OCI-LY3 (cell line): ENCODE results near the gene L3MBTL4.
"Not testable (repeated sequence)": the region's sequence is repeated elsewhere in the genome, so short reads cannot be mapped to it uniquely, and the experiment has no call there.

Experiments used
- H2AFZ ChIP-seq: fragments of 200-600, 300-600 bp; shearing (Covaris generic); 2 replicates; pipeline ENCODE4 v1.6.0; 2014; ENCODE audit warnings: antibody characterized with exemption, low read depth, low read length
- H3K27ac ChIP-seq: fragments of 200-600, 300-600 bp; sonication (generic); 2 replicates; pipeline ENCODE4 v1.5.1; 2014; ENCODE audit warnings: mild to moderate bottlenecking, low read length, moderate library complexity, mixed read lengths
- H3K27me3 ChIP-seq: fragments of 200-600, 300-600 bp; sonication (generic); 2 replicates; pipeline ENCODE4 v1.6.1; 2014; ENCODE audit warnings: low read depth, low read length, mixed read lengths
- H3K36me3 ChIP-seq: fragments of 200-600, 300-600 bp; sonication (generic); replicated peaks from 2 replicates; pipeline ENCODE3; 2014; ENCODE audit warnings: low read depth, low read length, mixed read lengths
- H3K4me1 ChIP-seq: fragments of 300-600, 200-600 bp; sonication (generic); 2 replicates; pipeline ENCODE4 v1.6.1; 2014; ENCODE audit warnings: low read length, mixed read lengths
- H3K4me2 ChIP-seq: fragments of 200-600, 300-600 bp; sonication (generic); 2 replicates; pipeline ENCODE4 v1.6.1; 2014; ENCODE audit warnings: low read length, mixed read lengths
- H3K4me3 ChIP-seq: fragments of 300-600, 200-600 bp; sonication (generic); 2 replicates; pipeline ENCODE4 v1.5.1; 2014; ENCODE audit warnings: antibody characterized with exemption, mild to moderate bottlenecking, low read length, moderate library complexity
- H3K79me2 ChIP-seq: fragments of 300-600, 200-600 bp; shearing (Covaris generic); 2 replicates; pipeline ENCODE4 v1.6.1; 2014; ENCODE audit warnings: mild to moderate bottlenecking, low read length, mixed read lengths
- H3K9ac ChIP-seq: fragments of 300-600, 200-600 bp; shearing (Covaris generic); 2 replicates; pipeline ENCODE4 v1.6.0; 2014; ENCODE audit warnings: mild to moderate bottlenecking, low read length, moderate library complexity
- H3K9me3 ChIP-seq: fragments of 200-600, 300-600 bp; shearing (Covaris generic); 2 replicates; pipeline ENCODE4 v1.6.1; 2014; ENCODE audit warnings: low read length, mixed read lengths; ENCODE audit not compliant: insufficient read depth
- H4K20me1 ChIP-seq: fragments of 200-600, 300-600 bp; sonication (generic); 2 replicates; pipeline ENCODE4 v1.6.1; 2016; ENCODE audit warnings: low read length, mixed read lengths; ENCODE audit not compliant: insufficient read depth
- CTCF ChIP-seq: fragments of 200-600, 300-600 bp; sonication (generic); IDR thresholded peaks from 2 replicates; pipeline ENCODE4 v1.5.1; 2014; ENCODE audit warnings: antibody characterized with exemption, low read length, low read depth
- EZH2phosphoT487 ChIP-seq: fragments of 200-600 bp; shearing (Covaris generic); IDR thresholded peaks from 2 replicates; pipeline ENCODE4 v1.6.1; 2018; ENCODE audit warnings: antibody characterized with exemption, mixed run types, low read depth

The L3MBTL4 gene

GRCh38 chr18:6389005-6389404 is 25.7 kb downstream of the L3MBTL4 start:
- TF ChIP-seq EZH2phosphoT487 = no peak
- no peak for TF ChIP-seq CTCF

GRCh38 chr18:6382963-6383362 is 31.7 kb downstream of the L3MBTL4 start:
- Histone ChIP-seq H3K27me3 (no peaks in the 10 kb centered on the region), H3K27ac (no peak overlapping the region), H2AFZ (no peak overlapping the region), H3K79me2 (no peaks in the 10 kb centered on the region), H3K4me3 (no peak overlapping the region), H3K36me3 (no peaks in the 10 kb centered on the region), H3K9ac (no peak overlapping the region), H3K9me3 (no peaks in the 10 kb centered on the region), H4K20me1 (no peaks in the 10 kb centered on the region), H3K4me2 (no peak overlapping the region), H3K4me1 (no peaks in the 10 kb centered on the region)
- TF ChIP-seq CTCF (no peak), EZH2phosphoT487 (no peak)

More at GRCh38 chr18:6389005-6389404, 25.7 kb downstream of the L3MBTL4 start:
- Histone ChIP-seq H3K4me2 (no peak overlapping the region), H3K4me1 (no peaks in the 10 kb centered on the region), H3K36me3 (no peaks in the 10 kb centered on the region), H3K9me3 (no peaks in the 10 kb centered on the region), H2AFZ (no peak overlapping the region), H3K79me2 (no peaks in the 10 kb centered on the region), H3K27ac (no peak overlapping the region), H4K20me1 (no peaks in the 10 kb centered on the region), H3K4me3 (no peak overlapping the region), H3K27me3 (no peaks in the 10 kb centered on the region), H3K9ac (no peak overlapping the region)

GRCh38 chr18:6377473-6377872 is 37.2 kb downstream of the L3MBTL4 start:
- not testable (repeated sequence) for H3K36me3 ChIP-seq, H3K9ac ChIP-seq, H3K4me3 ChIP-seq, H2AFZ ChIP-seq, H3K4me1 ChIP-seq, H3K27me3 ChIP-seq, H3K9me3 ChIP-seq, H3K79me2 ChIP-seq, H4K20me1 ChIP-seq, H3K27ac ChIP-seq, H3K4me2 ChIP-seq

GRCh38 chr18:6376433-6377229 is 38.1 kb downstream of the L3MBTL4 start:
- TF ChIP-seq CTCF = no peak
- TF ChIP-seq EZH2phosphoT487 = no peak
- no peak overlapping the region for H2AFZ ChIP-seq
- no peak overlapping the region for H3K4me3 ChIP-seq
- H3K27ac ChIP-seq = no peak overlapping the region
- H3K4me2 ChIP-seq = no peak overlapping the region
- H3K9me3 ChIP-seq = no peaks in the 10 kb centered on the region
- H4K20me1 ChIP-seq = no peaks in the 10 kb centered on the region
- H3K4me1 ChIP-seq = no peaks in the 10 kb centered on the region
- no peaks in the 10 kb centered on the region for H3K36me3 ChIP-seq
- H3K9ac ChIP-seq = no peak overlapping the region
- H3K27me3 ChIP-seq = no peaks in the 10 kb centered on the region
- H3K79me2 ChIP-seq = no peaks in the 10 kb centered on the region
